Ectodermal cell (in vitro differentiated cells): ENCODE data around the gene NFATC1.

Source experiments
- H3K27ac ChIP-seq: 2 replicates; pipeline ENCODE4 v1.7.0; 2013; ENCODE audit warnings: mild to moderate bottlenecking, low read depth, low read length; ENCODE audit not compliant: insufficient read depth, poor library complexity, severe bottlenecking
- H3K27me3 ChIP-seq: 2 replicates; pipeline ENCODE4 v1.7.0; 2013; ENCODE audit warnings: mild to moderate bottlenecking, low read length; ENCODE audit not compliant: insufficient read depth, control insufficient read depth, poor library complexity, severe bottlenecking
- H3K36me3 ChIP-seq: one replicate; pipeline ENCODE4 v1.7.0; 2013; ENCODE audit warnings: low read length; ENCODE audit not compliant: control insufficient read depth, insufficient read depth
- H3K4me1 ChIP-seq: one replicate; pipeline ENCODE4 v1.7.0; 2013; ENCODE audit warnings: low read length; ENCODE audit not compliant: control insufficient read depth, insufficient read depth
- H3K4me3 ChIP-seq: 2 replicates; pipeline ENCODE4 v1.7.0; 2013; ENCODE audit warnings: low read depth, low read length, control low read depth; ENCODE audit not compliant: insufficient read depth
- H3K9me3 ChIP-seq: 2 replicates; pipeline ENCODE4 v1.7.0; 2013; ENCODE audit warnings: mild to moderate bottlenecking, low read length, moderate library complexity; ENCODE audit not compliant: control insufficient read depth
- WGBS, 2 experiments: methylation state at CpG; one replicate each; pipeline ENCODE4 v1.1.7; 2013; ENCODE audit warnings: missing lambda C conversion rate in 2 of 2; 5-methylcytosine and 5-hydroxymethylcytosine counted together

NFATC1 gene

DNA sequence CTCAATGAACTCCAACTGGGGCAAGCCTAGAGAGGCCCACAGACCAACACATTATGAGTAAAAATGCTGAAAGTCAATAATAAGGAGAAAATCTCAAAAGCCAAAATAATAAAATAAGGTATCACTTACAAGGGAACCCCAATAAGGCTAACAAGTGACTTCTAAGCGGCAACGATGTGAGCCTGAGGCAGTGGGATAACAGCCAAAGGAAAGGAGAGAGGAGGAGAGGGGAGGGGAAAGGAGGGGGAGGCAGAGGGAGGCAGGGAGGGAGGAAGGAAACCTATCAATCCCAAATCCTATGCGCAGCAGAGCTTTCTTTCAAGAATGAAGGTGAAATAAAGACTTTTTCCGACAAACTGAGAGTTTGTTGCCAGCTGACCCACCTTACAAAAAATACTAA lies 6.0 kb upstream of the NFATC1 start:
- Histone ChIP-seq H3K4me1 (peaks cover 4% of the 10 kb centered on the region), H3K27me3 (peaks cover 54% of the 10 kb centered on the region), H3K9me3 (no peaks in the 10 kb centered on the region), H3K27ac (no peak overlapping the region), H3K36me3 (no peaks in the 10 kb centered on the region), H3K4me3 (no peak overlapping the region)
- 59 to 62% methylated on average over 4 of the region's 4 CpGs for WGBS, 2 experiments

DNA sequence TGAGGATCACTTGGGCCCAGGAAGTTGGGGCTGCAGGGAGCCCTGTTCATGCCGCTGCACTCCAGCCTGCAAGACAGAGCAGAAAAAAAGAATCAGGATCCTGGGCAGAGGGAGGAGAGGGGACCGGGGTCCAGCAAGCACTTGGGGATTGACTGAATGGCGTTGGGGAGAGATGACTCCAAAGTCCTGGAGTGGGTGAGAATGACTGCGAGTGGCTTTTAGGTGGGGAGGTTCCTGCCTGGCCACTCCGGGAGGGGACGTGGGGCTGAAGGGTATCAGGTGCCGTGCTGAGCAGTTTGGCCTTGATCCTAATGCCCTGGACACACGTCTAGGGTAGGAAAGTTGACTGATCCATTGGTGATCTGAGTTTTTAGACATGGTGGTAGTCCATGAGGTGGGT lies 3.5 kb upstream of the NFATC1 start:
- H3K4me1 ChIP-seq = peaks cover 10% of the 10 kb centered on the region
- 84% methylated on average over 8 of the region's 8 CpGs for WGBS, 2 experiments
- H3K4me3 ChIP-seq = no peak overlapping the region
- no peaks in the 10 kb centered on the region for H3K9me3 ChIP-seq
- H3K27me3 ChIP-seq = peaks cover 75% of the 10 kb centered on the region
- H3K36me3 ChIP-seq = no peaks in the 10 kb centered on the region
- H3K27ac ChIP-seq = no peak overlapping the region

DNA sequence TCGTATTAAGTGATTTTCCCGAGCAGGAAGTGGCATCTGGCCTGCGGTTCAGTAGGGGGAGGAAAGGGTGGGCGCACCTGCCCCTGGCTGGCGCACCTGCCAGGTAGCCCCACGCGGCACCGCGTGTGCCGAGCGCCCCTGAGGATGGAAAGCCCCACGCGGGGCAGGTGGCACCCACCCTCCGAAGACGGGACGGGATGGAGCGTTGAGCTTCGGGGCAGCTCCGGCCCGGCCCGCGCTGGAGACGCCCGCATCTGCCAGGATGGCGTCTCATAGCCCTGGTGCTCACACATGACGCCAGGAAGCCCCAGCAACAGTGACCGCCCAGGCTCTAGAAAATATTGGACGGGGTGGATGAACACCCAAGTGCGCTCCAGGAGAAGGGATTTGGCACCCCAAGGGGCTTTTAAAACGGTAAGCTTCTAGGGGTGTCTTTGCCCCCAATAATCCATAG lies 2.5 kb upstream of the NFATC1 start:
- Histone ChIP-seq H3K36me3 (no peaks in the 10 kb centered on the region), H3K9me3 (no peaks in the 10 kb centered on the region), H3K27me3 (peaks cover 85% of the 10 kb centered on the region), H3K27ac (no peak overlapping the region), H3K4me3 (peak overlapping the region; percentile 27), H3K4me1 (peaks cover 10% of the 10 kb centered on the region)
- WGBS, 2 experiments = 9% methylated on average over 30 of the region's 30 CpGs

DNA sequence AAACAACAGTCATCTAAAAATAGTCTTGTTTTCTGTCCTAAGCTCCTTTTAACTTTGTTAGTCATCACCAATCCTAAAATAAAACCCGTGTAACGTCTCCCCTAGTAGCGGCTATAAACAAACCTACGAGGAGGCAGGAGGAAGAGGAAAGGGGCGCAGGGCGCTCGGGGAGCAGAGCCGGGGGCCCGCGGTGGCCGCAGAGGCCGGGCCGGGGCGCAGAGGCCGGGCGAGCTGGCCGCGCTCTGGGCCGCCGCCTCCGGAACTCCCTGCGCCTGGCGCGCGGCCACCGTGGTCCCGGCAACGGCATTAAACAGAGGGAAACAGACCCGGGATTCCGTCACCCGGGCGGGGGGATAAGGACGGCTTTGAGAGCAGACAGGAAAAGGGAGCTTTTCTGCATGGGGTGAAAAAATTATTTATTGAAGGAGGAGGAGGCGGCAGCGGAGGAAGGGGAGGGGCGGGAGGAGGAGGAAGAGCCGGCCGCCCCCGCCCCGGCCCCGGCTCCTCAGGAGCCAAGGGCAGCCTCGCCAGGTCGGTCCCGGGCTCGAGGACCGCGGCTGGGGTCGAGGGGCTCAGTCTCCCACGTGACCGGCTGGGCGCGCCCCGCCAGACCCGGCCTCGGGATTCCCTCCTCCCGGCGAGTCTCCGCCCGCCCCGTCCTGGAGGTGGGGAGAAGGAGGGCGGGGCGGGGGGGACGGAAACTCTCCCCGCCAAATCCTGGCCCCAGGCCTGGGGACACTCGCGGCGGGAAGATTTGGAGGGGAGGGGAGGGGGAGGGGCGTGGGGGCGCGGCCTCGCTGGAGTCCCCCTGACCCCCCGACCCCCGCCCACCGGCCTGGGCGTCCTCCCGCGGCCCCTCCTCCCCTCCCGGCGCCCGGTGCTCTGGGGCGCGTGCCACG lies 1.8 kb upstream of the NFATC1 start:
- Histone ChIP-seq H3K9me3 (no peaks in the 10 kb centered on the region), H3K4me1 (peaks cover 10% of the 10 kb centered on the region), H3K27me3 (peaks cover 92% of the 10 kb centered on the region), H3K27ac (no peak overlapping the region), H3K4me3 (peak overlapping the region; percentile 27), H3K36me3 (no peaks in the 10 kb centered on the region)
- 1% methylated on average over 81 to 83 of the region's 83 CpGs for WGBS, 2 experiments

GRCh38 chr18:79394534-79395307 lies 1.0 kb upstream of the NFATC1 start:
- Histone ChIP-seq H3K36me3 (no peaks in the 10 kb centered on the region), H3K27ac (no peak overlapping the region)

GRCh38 chr18:79395308-79395640 lies 456 bp upstream of the NFATC1 start:
- Histone ChIP-seq H3K36me3 (no peaks in the 10 kb centered on the region), H3K4me3 (no peak overlapping the region), H3K4me1 (peaks cover 10% of the 10 kb centered on the region), H3K27me3 (peaks cover 94% of the 10 kb centered on the region), H3K27ac (no peak overlapping the region), H3K9me3 (no peaks in the 10 kb centered on the region)
- 0 to 2% methylated on average over 9 to 18 of the region's 34 CpGs for WGBS, 2 experiments

More at GRCh38 chr18:79394534-79395307, 1.0 kb upstream of the NFATC1 start:
- H3K9me3 ChIP-seq = no peaks in the 10 kb centered on the region
- 1% methylated on average over 66 to 67 of the region's 67 CpGs for WGBS, 2 experiments
- peak overlapping the region; percentile 27 for H3K4me3 ChIP-seq
- peaks cover 10% of the 10 kb centered on the region for H3K4me1 ChIP-seq
- H3K27me3 ChIP-seq = peaks cover 95% of the 10 kb centered on the region

DNA sequence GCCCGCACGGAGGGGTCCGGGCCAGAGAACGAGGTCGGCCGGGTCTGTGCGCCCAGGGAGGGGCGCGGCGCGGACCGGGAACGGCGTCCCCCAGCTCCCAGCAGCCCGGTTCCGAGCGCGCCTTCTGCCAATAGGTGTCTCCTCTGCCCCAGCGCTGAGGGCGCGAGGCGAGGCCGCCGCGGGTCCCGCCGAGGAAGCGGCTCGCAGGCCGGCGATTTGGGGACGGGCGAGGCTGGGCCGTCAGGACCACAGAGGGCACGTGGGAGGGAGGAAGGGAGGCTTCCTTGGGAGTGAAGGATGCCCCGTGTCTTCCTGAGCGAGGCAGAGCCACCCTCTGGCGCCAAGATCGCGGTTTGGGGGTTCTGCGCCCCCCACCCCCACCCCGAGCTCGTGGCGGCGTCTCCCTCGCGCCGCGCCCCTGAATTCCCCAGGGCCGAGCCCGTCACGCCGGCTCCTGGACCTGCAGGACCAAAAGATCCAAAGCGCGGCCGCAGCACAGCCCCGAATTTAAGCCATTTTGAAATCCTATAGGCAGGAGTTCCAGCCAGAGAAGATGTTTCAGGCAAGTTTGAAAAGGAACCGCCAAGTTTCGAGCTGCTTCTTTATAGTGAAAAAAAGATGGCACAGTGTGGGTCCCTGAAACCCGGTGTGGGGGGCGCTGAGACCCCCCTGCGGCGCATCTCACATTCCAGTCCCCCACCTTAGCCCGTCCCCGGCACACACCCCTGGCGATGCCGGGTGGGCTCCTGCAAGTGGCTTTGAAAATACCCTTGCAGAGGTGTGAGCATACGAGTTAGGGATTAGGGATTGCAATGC lies 909 bp downstream of the NFATC1 start:
- H3K4me3 ChIP-seq = peak overlapping the region; percentile 41
- WGBS, 2 experiments = 1 to 2% methylated on average over 64 to 68 of the region's 68 CpGs
- peaks cover 10% of the 10 kb centered on the region for H3K4me1 ChIP-seq
- peaks cover 81% of the 10 kb centered on the region for H3K27me3 ChIP-seq
- no peaks in the 10 kb centered on the region for H3K9me3 ChIP-seq
- H3K36me3 ChIP-seq = no peaks in the 10 kb centered on the region
- H3K27ac ChIP-seq = no peak overlapping the region

DNA sequence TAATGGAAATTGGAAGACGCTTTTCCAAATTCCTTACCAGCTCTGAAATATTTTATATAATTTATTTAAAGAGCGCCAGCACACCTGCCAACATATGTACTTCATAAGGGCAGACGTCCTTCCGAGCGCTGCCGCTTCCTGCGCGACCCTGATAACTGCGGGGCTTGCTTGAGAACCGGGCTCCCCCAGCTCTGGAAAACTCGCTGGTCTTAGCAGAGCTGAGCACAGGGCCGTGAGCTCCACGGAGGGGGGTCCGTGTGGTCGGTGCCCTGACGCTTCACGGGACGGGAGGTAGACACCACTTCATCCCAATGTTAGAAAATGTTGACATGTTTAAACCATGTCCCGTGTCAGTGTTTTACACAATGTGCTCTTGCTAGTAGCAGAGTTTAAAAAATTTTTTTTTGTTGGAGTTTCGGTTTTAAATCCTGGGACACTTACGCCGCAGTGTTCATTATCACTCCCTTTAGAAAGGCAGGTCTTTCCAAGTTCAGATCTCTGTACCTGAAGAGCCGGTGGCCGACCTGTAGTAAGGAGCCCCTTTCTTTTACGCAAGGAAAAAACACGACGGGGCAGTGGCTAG lies 1.6 kb downstream of the NFATC1 start:
- no peak overlapping the region for H3K27ac ChIP-seq
- peaks cover 74% of the 10 kb centered on the region for H3K27me3 ChIP-seq
- 50 to 54% methylated on average over 26 to 27 of the region's 27 CpGs for WGBS, 2 experiments
- H3K4me3 ChIP-seq = no peak overlapping the region
- no peaks in the 10 kb centered on the region for H3K9me3 ChIP-seq
- H3K36me3 ChIP-seq = no peaks in the 10 kb centered on the region
- H3K4me1 ChIP-seq = peaks cover 10% of the 10 kb centered on the region

GRCh38 chr18:79397830-79398761 lies 2.4 kb downstream of the NFATC1 start:
- Histone ChIP-seq H3K4me1 (peaks cover 8% of the 10 kb centered on the region), H3K27me3 (peaks cover 66% of the 10 kb centered on the region), H3K9me3 (no peaks in the 10 kb centered on the region), H3K4me3 (no peak overlapping the region), H3K36me3 (no peaks in the 10 kb centered on the region), H3K27ac (no peak overlapping the region)
- WGBS, 2 experiments = 72 to 75% methylated on average over 38 of the region's 38 CpGs
